Left renal pelvis (tissue), 4 donors: ENCODE results near the gene CORO7. TPM values are rescaled to one million over a fixed set of nuclear protein-coding genes. Genes with fewer than 3 reads are reported as not detected.

Experiments used
- DNase-seq, 4 donors: peaks; one replicate each; pipeline ENCODE4 v3.0.0-alpha.2; 2013; ENCODE audit warnings: low read depth in 4 of 4, low spot score in 3 of 4
- polyA plus RNA-seq, 4 donors: library from polyadenylated mRNA; unstranded; fragments of 120-200 nt; gene quantifications; one replicate each; pipeline ENCODE4 v1.2.1, GENCODE V29; 2013; ENCODE audit not compliant: insufficient read length in 4 of 4

Gene CORO7
- 10 to 100 TPM; 14.1 to 25.5 (median 16.9) TPM for polyA plus RNA-seq

DNA sequence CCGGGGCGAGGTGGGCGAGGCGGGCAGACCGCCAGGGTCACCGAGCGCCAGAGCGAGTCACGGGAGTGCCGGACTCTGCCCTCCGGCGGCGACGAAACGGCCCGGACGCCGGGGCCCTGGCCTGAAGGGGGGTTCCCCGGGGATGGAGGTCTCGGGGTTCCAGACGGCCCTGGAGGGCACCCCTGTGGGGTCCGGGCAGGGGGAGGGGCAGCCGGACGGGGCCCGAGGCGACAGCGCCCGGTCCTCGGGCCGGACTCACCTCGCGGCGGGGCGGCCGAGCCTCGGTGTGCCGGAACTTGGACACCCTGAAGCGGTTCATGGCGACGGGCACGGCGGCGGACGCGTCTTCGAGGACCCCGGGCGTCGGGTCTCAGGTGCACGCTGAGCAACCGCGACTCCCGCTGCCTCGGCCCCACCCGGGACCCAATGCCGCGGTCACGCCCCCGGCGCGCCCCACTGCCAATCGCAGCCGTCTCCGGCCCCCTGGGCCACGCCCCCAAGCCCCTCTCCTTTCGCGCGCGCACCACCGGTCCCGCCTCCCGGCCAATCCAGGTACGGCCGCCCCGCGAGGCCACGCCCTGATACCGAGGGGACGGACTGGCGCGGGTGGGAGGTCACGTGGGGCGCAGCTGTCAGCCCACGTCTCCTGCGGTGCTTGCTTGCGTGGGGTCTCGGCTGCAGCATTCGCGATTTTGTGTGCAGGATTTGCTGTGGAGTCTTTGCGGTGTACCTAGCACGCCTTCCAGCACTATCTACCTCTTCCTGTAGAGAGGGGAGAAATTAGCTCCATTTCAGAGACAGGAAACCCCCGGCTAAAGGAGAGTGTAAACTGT is at the start of gene CORO7:
Gene CORO7, minus strand, starts transcription at position 397 of the 833 bp plus-strand sequence. Its CDS starts 78 bp downstream, at position 319.
- peak in 3 of 4 donors; percentile 71 to 75 (median 73) for DNase-seq

DNA sequence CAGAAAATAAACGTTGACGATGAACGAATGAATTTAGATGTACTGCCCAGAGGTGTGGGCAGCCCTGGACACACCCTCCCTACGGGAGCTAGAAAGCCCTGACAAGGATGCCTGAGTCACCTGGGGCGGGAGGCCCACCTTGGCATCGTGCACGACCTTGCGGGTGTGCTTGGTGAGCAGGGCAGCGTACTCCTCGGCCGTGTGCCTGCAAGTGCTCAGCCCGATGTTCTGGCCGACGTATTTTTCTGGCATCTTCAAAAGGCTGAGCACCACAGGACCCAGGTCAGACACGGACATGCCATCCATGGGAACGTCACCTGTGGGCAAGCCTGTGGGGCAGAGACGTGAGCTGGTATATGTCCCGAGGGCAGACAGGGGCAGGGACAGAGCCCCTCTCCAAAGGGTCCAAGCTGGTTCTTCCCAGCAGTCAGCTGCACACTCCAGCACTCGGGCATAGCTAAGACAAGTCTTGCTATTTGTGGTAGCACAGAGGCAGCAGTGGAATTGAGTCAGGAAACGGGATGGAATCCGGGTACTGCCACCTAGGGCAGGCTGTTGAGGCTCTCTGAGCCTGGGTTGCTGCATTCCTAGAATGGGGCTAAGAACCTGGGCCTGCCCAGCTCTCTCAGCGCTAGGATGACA is 47.2 kb upstream of the CORO7 start:
- DNase-seq: no peak

DNA sequence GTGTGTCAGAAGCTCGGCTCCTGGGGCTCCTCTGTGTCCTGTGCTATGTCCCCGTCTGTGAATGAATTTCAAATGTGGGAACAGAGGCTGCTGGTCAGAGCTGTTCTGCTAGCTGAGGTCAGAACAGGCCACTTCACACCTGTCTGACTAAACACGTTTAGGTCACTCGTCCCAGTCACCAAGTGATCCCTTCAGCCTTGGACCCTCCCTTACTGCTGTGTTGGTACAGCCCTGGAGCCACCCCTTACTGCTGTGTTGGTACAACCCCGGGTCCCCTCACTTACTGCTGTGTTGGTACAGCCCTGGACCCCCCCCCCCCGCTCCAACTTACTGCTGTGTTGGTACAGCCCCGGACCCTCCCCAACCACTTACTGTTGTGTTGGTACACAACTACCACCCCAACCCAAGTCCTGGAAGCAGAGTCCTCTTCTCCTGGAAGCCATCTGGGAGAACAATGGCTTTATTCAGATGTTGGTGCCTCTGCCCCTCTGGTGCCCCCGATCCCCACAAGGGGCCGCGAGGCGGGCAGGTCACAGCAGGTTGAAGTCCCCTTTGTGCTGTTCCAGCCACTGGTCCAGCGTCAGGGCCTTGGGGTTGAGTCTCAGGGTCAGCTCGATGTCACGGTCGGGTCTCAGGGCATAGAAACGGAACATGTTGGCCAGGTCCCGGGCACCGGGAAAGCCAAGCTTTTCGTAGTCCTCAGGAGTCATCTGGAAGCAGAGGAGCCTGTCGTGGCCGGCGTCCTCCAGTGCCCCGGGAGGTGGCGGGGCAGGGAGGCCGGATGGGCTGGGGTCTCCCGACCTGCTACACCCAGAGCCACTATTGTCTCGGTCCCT is 45.1 kb upstream of the CORO7 start:
- no peak for DNase-seq

DNA sequence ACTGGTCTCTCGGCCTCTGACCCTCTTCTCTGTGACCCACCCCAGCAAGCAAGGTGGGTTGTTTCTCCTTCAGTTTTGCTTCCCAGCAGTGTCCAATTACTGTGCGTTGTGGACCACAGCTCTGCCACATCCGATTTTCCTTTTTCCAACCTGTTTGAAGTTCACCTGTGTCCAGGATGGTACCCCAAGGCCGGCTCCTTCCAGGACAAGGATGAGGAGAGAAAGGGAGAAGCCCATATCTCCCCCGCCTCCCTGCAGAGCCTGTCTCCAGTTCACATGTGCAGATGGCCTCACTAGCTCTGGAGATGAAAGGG is 44.5 kb upstream of the CORO7 start:
- DNase-seq: no peak

DNA sequence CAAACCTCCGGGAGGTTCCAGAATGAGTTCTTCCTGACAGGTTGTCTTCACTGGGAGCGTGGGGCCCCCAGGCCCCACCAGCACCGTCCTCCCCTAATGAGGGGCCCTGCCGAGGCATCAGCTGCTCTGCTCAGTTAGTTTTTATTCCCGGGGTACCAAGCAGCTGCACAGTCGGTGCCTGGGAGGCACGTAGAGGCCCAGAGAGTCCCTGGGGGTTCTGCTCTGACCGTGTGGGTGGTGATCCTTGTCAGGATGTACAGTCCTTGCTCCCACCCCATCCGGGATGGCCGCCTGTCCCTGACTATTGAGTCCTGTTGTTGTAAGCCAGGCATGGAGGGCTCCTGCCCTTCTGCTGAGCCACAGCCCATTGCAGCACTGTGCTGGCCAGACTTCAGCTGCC is 39.6 kb upstream of the CORO7 start:
- DNase-seq: no peak

DNA sequence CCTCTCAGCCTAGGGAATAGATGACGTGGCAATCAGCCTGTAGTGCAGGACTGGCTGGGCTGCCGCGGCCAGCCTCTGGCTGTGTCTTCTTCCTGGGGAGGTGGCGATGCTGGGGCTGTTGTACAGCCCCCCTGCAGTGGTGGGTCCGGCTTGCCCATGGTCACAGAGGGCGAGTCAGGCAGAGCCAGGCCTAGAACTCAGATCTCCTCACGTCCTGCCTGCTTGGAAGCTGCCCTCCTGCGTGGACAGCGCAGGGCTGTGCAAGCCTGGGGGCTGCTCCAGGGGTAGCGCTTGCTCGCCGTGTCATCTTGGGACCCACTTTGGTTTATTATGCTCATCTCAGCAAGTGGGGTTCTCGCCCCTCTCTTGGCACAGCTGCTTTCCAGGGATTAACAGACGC is 38.7 kb upstream of the CORO7 start:
- no peak for DNase-seq

DNA sequence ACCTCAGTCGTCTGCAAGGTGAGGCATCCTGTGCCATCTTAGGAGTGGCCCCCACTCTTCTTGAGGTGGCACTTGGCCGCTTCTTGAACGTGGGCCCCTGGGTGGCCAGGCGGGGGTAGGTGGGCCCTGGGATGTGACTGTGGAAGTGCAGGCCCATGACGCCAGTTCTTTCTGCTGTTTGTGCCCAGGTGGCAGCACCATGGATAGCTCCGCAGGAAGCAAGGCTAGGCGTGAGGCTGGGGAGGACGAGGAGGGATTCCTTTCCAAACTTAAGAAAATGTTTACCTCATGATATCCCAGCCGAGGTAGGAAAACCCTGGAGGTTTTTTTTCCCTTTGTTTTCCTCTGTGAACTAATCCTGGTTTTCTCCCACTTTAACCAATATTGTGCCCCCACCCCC is 38.2 kb upstream of the CORO7 start:
- no peak for DNase-seq

DNA sequence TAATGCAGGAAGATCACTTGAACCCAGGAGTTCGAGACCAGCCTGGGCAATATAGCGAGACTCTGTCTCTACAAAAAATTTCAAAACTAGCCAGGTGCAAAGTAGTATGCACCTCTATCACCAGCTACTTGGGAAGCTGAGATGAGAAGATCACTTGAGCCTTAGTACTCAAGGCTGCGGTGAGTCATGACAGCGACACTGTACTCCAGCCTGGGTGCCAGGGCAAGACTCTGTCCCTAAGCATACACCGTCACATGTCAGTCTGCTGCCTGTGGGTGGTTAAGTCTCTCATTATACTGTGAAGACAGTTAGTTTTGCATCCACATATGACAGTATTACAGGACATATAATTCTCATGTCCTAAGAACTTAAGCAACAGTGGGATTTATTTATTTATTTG is 36.3 kb upstream of the CORO7 start:
- no peak for DNase-seq

DNA sequence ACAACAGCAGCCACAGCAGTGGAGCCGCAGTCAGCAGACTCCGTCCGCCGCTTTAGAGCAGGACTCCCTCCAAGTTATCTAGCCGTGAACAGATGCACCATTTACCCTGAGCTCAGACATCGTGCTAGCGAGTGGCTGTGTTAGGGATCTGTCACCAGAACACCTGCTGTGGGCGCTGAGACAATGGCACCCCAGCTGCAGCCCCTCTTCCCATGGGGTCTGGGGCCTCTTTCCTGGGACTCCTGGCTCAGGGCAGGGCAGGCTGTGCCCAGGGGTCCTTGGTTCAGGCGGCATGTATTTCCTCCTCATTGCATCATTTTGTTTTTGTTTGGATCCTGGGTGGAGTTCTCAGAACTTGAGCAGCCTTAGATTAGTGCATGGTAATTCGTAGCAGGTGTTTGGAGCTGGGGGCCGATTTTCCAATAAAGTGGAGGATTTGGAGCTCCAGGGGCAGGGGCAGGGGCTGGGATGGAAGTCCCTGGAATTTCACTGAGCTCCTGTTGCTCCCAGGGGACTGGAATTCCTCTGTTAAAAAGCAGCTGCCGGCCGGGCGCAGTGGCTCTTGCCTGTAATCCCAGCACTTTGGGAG is 34.6 kb upstream of the CORO7 start:
- no peak for DNase-seq

DNA sequence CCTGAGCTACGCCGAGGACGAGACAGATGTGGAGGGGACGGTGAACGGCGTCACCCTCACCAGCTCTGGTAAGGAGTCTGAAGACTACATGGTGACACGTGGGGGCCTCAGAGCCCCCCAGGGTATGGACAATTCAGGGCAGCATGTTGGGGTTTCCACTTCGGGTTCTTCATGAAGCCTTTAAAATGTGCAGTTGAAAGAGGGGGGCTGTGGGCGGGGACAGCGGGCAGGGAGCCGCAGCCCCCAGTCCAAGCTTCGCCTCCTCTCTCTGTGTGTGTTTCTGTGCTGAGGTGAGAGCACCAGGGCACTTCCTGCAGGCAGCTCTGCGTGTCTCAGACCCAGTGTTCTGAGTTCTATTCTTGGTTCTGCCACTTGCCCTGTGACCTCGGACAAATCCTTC is 34.0 kb upstream of the CORO7 start:
- no peak for DNase-seq

DNA sequence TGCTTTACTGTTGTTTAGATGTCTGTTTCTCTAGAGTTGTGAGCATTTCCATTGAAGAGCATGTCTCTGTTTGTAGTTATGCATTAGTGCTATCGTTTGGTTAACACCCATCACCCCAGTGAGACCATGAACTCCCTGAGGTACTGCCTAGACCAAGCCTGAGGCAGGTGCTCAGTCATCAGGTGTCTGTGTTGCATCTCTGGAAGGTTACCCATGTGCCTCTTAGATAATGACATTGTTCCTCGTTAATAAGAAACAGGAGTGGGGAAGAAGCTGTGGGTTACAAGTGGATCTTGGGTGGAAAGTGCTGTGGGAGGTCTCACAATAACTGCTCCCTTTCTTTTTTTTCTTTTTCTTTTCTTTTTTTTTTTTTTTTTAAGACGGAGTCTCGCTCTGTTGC is 27.6 kb upstream of the CORO7 start:
- DNase-seq: no peak

DNA sequence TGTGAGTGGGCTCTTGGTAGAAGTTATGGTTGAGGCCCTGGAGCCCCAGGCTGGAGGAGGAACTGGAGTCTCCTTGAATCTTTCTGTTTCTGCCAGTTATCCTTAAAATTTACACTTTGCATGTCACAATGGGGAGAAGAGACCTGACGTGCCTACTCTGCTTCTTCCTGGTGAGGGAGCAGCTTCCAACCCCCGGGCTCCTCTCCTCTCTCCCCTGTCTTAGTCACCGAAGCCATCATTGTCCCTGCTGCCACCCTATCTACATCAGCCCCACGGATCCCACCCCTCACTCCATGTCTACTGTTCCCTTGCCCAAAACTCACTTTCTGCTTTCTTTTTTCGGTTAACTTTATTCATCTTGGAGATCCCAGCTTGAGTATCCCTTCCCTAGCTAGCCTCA is 26.9 kb upstream of the CORO7 start:
- no peak for DNase-seq

DNA sequence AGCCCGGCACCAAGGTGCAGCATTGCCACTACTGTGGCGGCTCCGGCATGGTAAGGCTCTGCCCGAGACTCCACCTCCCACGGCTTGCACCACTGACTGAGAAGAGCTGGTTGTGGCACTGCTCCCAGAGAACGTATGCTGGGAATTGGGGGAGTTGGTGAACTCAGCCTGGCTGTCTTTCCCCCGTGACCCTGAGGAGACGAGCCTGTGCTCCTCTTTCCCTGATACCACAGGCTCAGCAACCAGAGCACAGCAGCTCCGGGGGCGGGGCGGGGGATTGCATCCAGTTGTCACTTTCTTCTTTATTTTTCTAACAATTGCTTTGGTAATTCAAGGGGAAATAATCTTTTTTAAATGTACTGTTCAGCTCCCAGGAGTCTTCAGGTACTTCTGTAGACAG is 26.0 kb upstream of the CORO7 start:
- DNase-seq: no peak

DNA sequence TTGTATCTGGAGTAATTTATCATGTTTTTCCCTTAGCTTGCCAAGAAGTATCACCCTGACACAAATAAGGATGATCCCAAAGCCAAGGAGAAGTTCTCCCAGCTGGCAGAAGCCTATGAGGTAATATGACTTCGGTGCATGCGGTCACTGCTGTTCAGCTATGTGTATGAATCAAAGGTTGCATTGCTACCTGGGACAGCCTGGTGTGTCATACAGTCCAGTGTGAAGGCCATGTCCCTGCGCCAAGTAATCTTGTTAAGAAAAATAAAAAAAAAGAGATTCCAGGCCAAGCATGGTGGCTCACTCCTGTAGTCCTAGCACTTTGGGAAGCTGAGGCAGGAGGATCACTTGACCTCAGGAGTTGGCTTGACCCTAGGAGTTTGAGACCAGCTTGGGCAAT is 21.0 kb upstream of the CORO7 start:
- no peak for DNase-seq

DNA sequence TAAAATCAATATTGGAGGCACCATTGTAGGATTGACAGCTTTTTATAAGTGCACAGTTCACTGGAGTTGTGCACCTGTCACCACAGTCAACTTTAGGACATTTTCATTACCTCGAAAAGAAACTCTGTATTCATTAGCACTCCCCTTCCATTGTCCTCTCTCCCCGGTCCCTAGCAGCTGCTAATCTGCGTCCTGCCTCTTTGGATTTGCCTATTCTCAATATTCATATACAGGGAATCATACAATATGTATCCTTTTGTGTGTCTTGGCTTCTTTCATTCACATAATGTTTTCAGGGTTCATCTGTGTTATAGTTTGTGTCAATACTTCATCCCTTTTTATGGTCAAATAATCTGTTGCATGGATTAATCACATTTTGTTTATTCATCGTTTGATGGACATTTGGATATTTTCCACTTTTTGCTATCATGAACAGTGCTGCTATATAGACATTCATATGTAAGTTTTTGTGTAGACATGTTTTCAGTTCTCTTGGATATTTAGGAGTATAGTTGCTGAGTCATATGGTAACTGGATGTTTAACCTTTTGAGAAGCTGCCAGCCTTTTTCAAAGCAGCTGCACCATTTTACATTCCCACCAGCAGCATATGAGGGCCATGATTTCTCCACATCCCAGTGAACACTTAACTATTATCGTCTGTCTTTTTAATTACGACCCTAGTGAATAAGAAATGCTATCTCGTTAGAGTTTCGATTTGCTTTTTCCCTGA is 19.1 kb upstream of the CORO7 start:
- DNase-seq: no peak

DNA sequence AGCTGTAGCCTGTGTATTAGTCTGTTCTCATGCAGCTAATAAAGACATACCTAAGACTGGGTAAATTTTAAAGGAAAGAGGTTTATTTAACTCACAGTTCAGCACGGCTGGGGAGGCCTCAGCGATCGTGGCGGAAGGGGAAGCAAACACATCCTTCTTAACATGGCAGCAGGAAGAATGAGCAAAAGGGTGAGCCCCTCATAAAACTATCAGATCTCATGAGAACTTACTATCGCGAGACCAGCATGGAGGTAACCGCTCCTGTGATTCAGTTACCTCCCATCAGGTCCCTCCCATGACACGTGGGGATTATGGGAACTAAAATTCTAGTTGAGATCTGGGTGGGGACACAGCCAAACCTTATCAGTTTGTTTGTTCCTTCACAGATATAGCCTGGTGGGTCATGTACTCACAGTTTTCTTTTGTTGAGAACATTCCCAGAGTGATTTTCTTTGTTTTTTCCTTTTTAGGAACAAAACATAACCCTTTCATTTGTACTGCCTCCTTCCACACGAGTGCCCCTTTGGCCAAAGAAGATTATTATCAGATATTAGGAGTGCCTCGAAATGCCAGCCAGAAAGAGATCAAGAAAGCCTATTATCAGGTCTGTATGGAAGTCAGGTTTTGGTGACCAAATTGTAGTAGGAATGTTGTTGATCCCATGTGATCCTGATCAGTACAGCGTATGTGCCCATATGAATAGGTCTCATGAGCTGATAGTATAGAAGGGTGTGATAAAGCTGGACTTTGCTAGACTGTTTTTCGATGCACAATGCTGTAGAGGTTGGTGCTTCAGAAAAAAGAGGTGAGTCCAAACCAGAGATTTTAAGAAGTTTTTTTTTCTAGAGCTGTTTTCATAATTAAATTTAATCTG is 17.8 kb upstream of the CORO7 start:
- DNase-seq: no peak

DNA sequence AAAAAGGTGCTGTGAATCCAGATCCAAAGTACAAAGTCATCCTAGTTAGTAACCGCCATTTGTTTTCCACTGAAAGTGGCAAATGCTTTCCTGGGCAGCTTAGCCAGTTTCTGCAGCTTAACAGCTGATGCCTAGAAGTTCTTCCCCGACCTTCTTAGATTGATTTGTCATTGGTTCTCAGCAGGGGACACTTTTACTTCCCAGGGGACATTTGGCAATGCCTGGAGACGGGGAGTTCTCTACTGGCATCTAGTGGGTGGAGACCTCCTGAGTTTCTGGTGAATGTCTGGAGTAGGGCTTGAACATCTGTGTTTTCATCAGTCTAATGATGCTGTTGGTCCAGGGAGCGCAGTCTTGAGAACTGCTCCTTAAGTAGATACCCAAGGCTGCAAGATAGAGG is 16.8 kb upstream of the CORO7 start:
- no peak for DNase-seq

DNA sequence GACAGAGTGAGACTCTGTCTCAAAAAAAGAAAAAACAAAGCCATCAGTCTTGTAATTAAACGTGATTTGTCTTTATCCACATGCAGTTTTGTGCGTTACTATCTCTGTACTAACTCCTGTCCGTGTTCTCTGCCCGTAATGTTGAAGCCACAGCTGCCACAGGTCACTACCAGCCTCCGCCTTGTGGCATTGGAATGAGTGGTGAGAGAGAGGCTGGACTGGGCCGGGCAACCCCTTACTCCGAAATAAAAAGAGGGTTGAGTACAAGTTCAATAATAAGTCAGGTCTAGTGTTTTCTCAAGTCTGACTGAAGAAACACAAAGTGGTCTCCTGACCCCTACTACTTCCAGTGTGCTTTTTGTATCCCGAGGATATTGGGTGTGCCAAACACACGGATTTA is 14.6 kb upstream of the CORO7 start:
- DNase-seq: no peak

DNA sequence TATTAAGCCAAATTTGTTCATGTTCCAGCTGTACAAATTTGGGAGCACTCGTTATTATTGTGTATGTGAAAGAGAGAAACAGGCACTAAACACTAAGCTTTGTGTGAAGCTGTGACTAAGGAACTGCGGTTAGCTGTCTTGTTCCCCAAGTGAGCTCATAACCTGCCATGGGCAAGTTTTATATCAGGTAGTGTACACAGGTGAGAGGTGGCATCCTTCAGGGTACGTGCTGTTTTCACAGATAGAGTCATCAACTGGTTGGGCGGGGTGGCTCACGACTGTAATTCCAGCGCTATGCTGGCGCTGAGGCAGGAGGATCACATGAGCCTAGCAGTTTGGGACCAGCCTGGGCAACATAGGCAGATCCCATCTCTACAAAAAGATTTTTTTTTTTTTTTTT is 12.1 kb upstream of the CORO7 start:
- DNase-seq: no peak
